SK-N-SH (cell line): ENCODE measurements around the gene AMFR. TPM values are rescaled to one million over a fixed set of nuclear protein-coding genes. Genes with fewer than 3 reads are reported as not detected.

Experiments used
- CTCF ChIA-PET: fragments of 300-600, 350-600 bp; formaldehyde crosslinking; extraction: SDS; loops from one replicate; lab custom pipeline; 2021; lab: Yijun Ruan, JAX
- POLR2A ChIA-PET: fragments of 350-600 bp; sonication (Branson Sonifier 250); formaldehyde crosslinking; extraction: SDS; loops from one replicate; lab custom pipeline; 2020; ENCODE audit warnings: antibody characterized with exemption, inconsistent platforms; lab: Yijun Ruan, JAX
- DNase-seq: peaks from one replicate; pipeline ENCODE4 v3.0.0; 2012
- H2AFZ ChIP-seq: fragments of 200-600 bp; sonication (generic); 2 replicates; pipeline ENCODE4 v1.8.1; 2016; ENCODE audit warnings: antibody characterized with exemption, mild to moderate bottlenecking, low read depth
- H3F3A ChIP-seq: fragments of 200-600 bp; sonication (generic); replicated peaks from 2 replicates; pipeline ENCODE3; 2016; ENCODE audit warnings: antibody characterized with exemption, mild to moderate bottlenecking; ENCODE audit not compliant: insufficient read depth
- H3K27ac ChIP-seq, 2 experiments: fragments of 200-500 bp in 1 of 2; fragments of 200-600 bp in 1 of 2; sonication (Bioruptor generic) in 1 of 2; sonication (generic), shearing (Covaris generic) in 1 of 2; 2 replicates each; pipeline versions ENCODE4 v1.5.1 to v1.6.1; 2014 to 2016; ENCODE audit warnings: low read depth in 2 of 2, inconsistent platforms in 1 of 2, low read length in 1 of 2, mild to moderate bottlenecking in 1 of 2, mixed read lengths in 1 of 2
- H3K27me3 ChIP-seq: fragments of 200-600 bp; sonication (generic), shearing (Covaris generic); 2 replicates; pipeline ENCODE4 v1.6.1; 2016; ENCODE audit warnings: mixed run types; ENCODE audit not compliant: insufficient read depth
- H3K36me3 ChIP-seq, 2 experiments: fragments of 200-500 bp in 1 of 2; fragments of 200-600 bp in 1 of 2; sonication (Bioruptor generic) in 1 of 2; sonication (generic) in 1 of 2; replicated peaks in 1 of 2; 2 replicates each; pipeline versions ENCODE3 to v1.5.1; 2014 to 2016; ENCODE audit warnings: low read length in 1 of 2, mild to moderate bottlenecking in 1 of 2; ENCODE audit not compliant: insufficient read depth in 2 of 2, control insufficient read depth in 1 of 2
- H3K4me1 ChIP-seq, 2 experiments: fragments of 200-500 bp in 1 of 2; fragments of 200-600 bp in 1 of 2; sonication (Bioruptor generic) in 1 of 2; sonication (generic), shearing (Covaris generic) in 1 of 2; 2 replicates each; pipeline versions ENCODE4 v1.5.1 to v1.6.1; 2014 to 2016; ENCODE audit warnings: low read depth in 1 of 2, low read length in 1 of 2, mixed run types in 1 of 2; ENCODE audit not compliant: insufficient read depth in 2 of 2, control insufficient read depth in 1 of 2
- H3K4me2 ChIP-seq: fragments of 200-600 bp; sonication (generic), shearing (Covaris generic); 2 replicates; pipeline ENCODE4 v1.6.1; 2017; ENCODE audit warnings: mixed run types
- H3K4me3 ChIP-seq, 2 experiments: fragments of 200-500 bp in 1 of 2; fragments of 200-600 bp in 1 of 2; sonication (Bioruptor generic) in 1 of 2; sonication (generic), shearing (Covaris generic) in 1 of 2; 2 replicates each; pipeline versions ENCODE4 v1.5.1 to v1.8.1; 2014 to 2016; ENCODE audit warnings: low read depth in 2 of 2, inconsistent platforms in 1 of 2, low read length in 1 of 2, mild to moderate bottlenecking in 1 of 2, mixed read lengths in 1 of 2, moderate library complexity in 1 of 2
- H3K79me2 ChIP-seq: fragments of 200-600 bp; sonication (generic); 2 replicates; pipeline ENCODE4 v1.8.1; 2017; ENCODE audit warnings: mild to moderate bottlenecking; ENCODE audit not compliant: insufficient read depth
- H3K9ac ChIP-seq: fragments of 200-600 bp; sonication (generic); 2 replicates; pipeline ENCODE4 v1.6.1; 2017; ENCODE audit warnings: mixed run types
- H3K9me2 ChIP-seq: fragments of 200-600 bp; sonication (generic); 2 replicates; pipeline ENCODE4 v1.6.1; 2017; ENCODE audit warnings: mixed run types
- H3K9me3 ChIP-seq: fragments of 200-600 bp; sonication (generic); 2 replicates; pipeline ENCODE4 v1.6.1; 2017; ENCODE audit warnings: mixed run types, mild to moderate bottlenecking, moderate library complexity
- H4K20me1 ChIP-seq: fragments of 200-600 bp; sonication (generic); 2 replicates; pipeline ENCODE4 v1.6.1; 2017; ENCODE audit warnings: mild to moderate bottlenecking, mixed run types; ENCODE audit not compliant: insufficient read depth
- ELF1 ChIP-seq: IDR thresholded peaks from 2 replicates; pipeline ENCODE4 v1.4.0; 2012
- EP300 ChIP-seq, 2 experiments: IDR thresholded peaks; 2 replicates each; pipeline versions ENCODE4 v1.4.0 to v1.6.1; 2012; ENCODE audit warnings: borderline replicate concordance in 1 of 2, low read depth in 1 of 2, low read length in 1 of 2
- EZH2phosphoT487 ChIP-seq: fragments of 200-600 bp; sonication (generic); IDR thresholded peaks from 2 replicates; pipeline ENCODE4 v1.6.1; 2017; ENCODE audit warnings: low read depth, mixed run types, mild to moderate bottlenecking, antibody characterized with exemption, moderate library complexity, borderline replicate concordance
- FOXJ3 ChIP-seq: sonication (generic); formaldehyde crosslinking; IDR thresholded peaks from 2 replicates; pipeline ENCODE4 v1.5.1; 2020; ENCODE audit warnings: mild to moderate bottlenecking, missing genetic modification reagents
- FOXM1 ChIP-seq: IDR thresholded peaks from 2 replicates; pipeline ENCODE4 v1.4.0; 2012; ENCODE audit warnings: low read depth, mild to moderate bottlenecking
- GATA2 ChIP-seq: sonication (generic); formaldehyde crosslinking; IDR thresholded peaks from 2 replicates; pipeline ENCODE4 v1.5.0; 2020; ENCODE audit warnings: mild to moderate bottlenecking, missing genetic modification reagents
- IRF3 ChIP-seq: fragments of 150-350 bp; IDR thresholded peaks from 2 replicates; pipeline ENCODE4 v1.6.1; 2016; ENCODE audit warnings: mild to moderate bottlenecking, low read depth, low read length
- MEF2A ChIP-seq: IDR thresholded peaks from 2 replicates; pipeline ENCODE4 v1.4.0; 2012; ENCODE audit warnings: low read depth, borderline replicate concordance
- MXI1 ChIP-seq: IDR thresholded peaks from 2 replicates; pipeline ENCODE4 v1.6.1; 2012; ENCODE audit warnings: mild to moderate bottlenecking, low read depth, low read length, improper control_type of control experiment
- NFIC ChIP-seq: IDR thresholded peaks from 2 replicates; pipeline ENCODE4 v1.4.0; 2012; ENCODE audit warnings: borderline replicate concordance
- NRF1 ChIP-seq: IDR thresholded peaks from 2 replicates; pipeline ENCODE4 v1.6.1; 2012; ENCODE audit warnings: low read depth, mild to moderate bottlenecking, low read length
- POLR2AphosphoS5 ChIP-seq: IDR thresholded peaks from 2 replicates; pipeline ENCODE4 v1.6.1; 2012; ENCODE audit warnings: low read depth, low read length
- RAD21 ChIP-seq: IDR thresholded peaks from 2 replicates; pipeline ENCODE4 v1.6.1; 2012; ENCODE audit warnings: mild to moderate bottlenecking, low read length
- RCOR1 ChIP-seq: fragments of 150-350 bp; IDR thresholded peaks from 2 replicates; pipeline ENCODE4 v1.6.1; 2017; ENCODE audit warnings: antibody characterized with exemption, low read length
- RFX5 ChIP-seq: IDR thresholded peaks from 2 replicates; pipeline ENCODE4 v1.6.1; 2012; ENCODE audit warnings: mild to moderate bottlenecking, improper control_type of control experiment, low read length
- SIN3A ChIP-seq: IDR thresholded peaks from 2 replicates; pipeline ENCODE4 v1.6.1; 2012; ENCODE audit warnings: low read depth, mild to moderate bottlenecking, low read length, moderate library complexity, borderline replicate concordance
- TCF12 ChIP-seq: IDR thresholded peaks from 2 replicates; pipeline ENCODE4 v1.4.0; 2012
- ZBTB33 ChIP-seq: IDR thresholded peaks from 2 replicates; pipeline ENCODE4 v1.4.0; 2012; ENCODE audit warnings: low read depth, borderline replicate concordance
- WGBS: methylation state at CpG from one replicate; pipeline ENCODE4 v1.1.6; 2017; ENCODE audit warnings: low lambda C conversion rate; 5-methylcytosine and 5-hydroxymethylcytosine counted together
- polyA plus RNA-seq, 3 experiments: library from polyadenylated mRNA; depleted of rRNA; stranded (reverse); fragments of >200 nt; gene quantifications; 2 replicates each; pipeline ENCODE4 v1.2.3, GENCODE V29; 2012
- TF ChIP-seq, protein P1 (sequence below): IDR thresholded peaks from 2 replicates; pipeline ENCODE4 v1.4.0; 2012; ENCODE audit warnings: low read depth, borderline replicate concordance
- TF ChIP-seq, protein P2 (sequence below): IDR thresholded peaks from 2 replicates; pipeline ENCODE4 v1.4.0; 2012; ENCODE audit warnings: low read depth
- TF ChIP-seq, protein P3 (sequence below): fragments of 150-350 bp; IDR thresholded peaks from 2 replicates; pipeline ENCODE4 v1.6.1; 2017; ENCODE audit warnings: antibody characterized with exemption, low read length, low read depth, borderline replicate concordance

AMFR gene
- polyA plus RNA-seq, 1 of the 3 experiments (the other 2 are of a cell fraction): 65.3 TPM

DNA sequence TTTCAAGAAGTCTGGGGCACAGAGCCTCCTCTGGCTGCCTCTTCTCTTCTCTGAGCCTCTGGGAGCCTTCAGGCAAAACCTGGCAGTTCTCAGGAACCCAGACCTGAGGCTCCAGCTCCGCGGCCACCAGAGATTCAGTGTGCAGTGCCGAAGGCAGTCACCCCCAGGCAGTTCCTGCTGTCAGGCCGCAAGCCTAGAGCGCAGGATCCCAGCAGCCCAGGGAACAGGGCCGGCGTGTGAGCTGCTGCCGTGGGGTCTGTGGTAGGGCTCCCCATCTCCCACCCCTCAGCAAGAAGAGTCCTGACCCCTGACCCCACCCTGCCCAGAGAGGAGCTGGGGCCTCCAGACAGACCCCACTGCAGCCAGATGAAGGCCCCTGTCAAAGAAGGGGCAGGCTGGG lies 78.2 kb downstream of the AMFR start:
- Histone ChIP-seq H3K79me2 (no peaks in the 10 kb centered on the region), H3K9ac (no peak overlapping the region), H3K27ac (no peak overlapping the region), H3K9me2 (no peaks in the 10 kb centered on the region), H3K27me3 (no peaks in the 10 kb centered on the region), H3K9me3 (no peaks in the 10 kb centered on the region), H3K4me2 (no peak overlapping the region), H3K4me1 (peaks cover 0 to 19% of the 10 kb centered on the region in 2 experiments; a peak in 1 of 4 replicates), H4K20me1 (no peaks in the 10 kb centered on the region), H3K36me3 (no peaks in the 10 kb centered on the region), H3F3A (no peaks in the 10 kb centered on the region), H3K4me3 (no peak overlapping the region), H2AFZ (no peak overlapping the region)
- no CpG with 5 or more reads among the region's 8 CpGs for WGBS
- no peak for DNase-seq
- POLR2A ChIA-PET: no interaction called here
- CTCF ChIA-PET: interaction anchor here (1.2 to 2.1 kb wide), 3 partner anchors 9 to 403 kb away, joined by 4 to 15 read pairs (median 4); no protein-coding TSS in a partner anchor
- no peak for TF ChIP-seq RCOR1
- TF ChIP-seq IRF3: no peak
- TF ChIP-seq, protein P1, sequence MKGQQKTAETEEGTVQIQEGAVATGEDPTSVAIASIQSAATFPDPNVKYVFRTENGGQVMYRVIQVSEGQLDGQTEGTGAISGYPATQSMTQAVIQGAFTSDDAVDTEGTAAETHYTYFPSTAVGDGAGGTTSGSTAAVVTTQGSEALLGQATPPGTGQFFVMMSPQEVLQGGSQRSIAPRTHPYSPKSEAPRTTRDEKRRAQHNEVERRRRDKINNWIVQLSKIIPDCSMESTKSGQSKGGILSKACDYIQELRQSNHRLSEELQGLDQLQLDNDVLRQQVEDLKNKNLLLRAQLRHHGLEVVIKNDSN: no peak
- no peak for TF ChIP-seq ELF1
- TF ChIP-seq GATA2 (CRISPR knock-in tag): no peak
- TF ChIP-seq MXI1: no peak
- no peak for TF ChIP-seq FOXJ3 (CRISPR knock-in tag)
- no peak for TF ChIP-seq FOXM1
- no peak for TF ChIP-seq RAD21

GRCh38 chr16:56346131-56346890 lies 79.0 kb downstream of the AMFR start:
- H3K4me2 ChIP-seq: no peak overlapping the region
- no peaks in the 10 kb centered on the region for H3K79me2 ChIP-seq
- H3K4me3 ChIP-seq: no peak overlapping the region
- no peak overlapping the region for H3K9ac ChIP-seq
- H2AFZ ChIP-seq: no peak overlapping the region
- no peaks in the 10 kb centered on the region for H3K36me3 ChIP-seq
- DNase-seq: no peak
- peaks cover 0 to 28% of the 10 kb centered on the region in 2 experiments; a peak in 1 of 4 replicates for H3K4me1 ChIP-seq
- ChIA-PET POLR2A (no interaction called here), CTCF (interaction anchor here (1.2 to 2.1 kb wide), 3 partner anchors 10 to 402 kb away, joined by 4 to 15 read pairs (median 4); no protein-coding TSS in a partner anchor)
- WGBS: 79% methylated on average over 12 of the region's 15 CpGs
- H3K9me3 ChIP-seq: no peaks in the 10 kb centered on the region
- no peaks in the 10 kb centered on the region for H4K20me1 ChIP-seq
- H3F3A ChIP-seq: no peaks in the 10 kb centered on the region
- no peaks in the 10 kb centered on the region for H3K27me3 ChIP-seq
- H3K27ac ChIP-seq: no peak overlapping the region
- H3K9me2 ChIP-seq: no peaks in the 10 kb centered on the region
- no peak for TF ChIP-seq ZBTB33
- TF ChIP-seq FOXJ3 (CRISPR knock-in tag): no peak
- TF ChIP-seq, protein P2, sequence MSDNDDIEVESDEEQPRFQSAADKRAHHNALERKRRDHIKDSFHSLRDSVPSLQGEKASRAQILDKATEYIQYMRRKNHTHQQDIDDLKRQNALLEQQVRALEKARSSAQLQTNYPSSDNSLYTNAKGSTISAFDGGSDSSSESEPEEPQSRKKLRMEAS: no peak
- TF ChIP-seq TCF12: no peak
- TF ChIP-seq EP300 (IDR thresholded peaks at IDR 0.05; ENCODE audit: borderline replicate concordance in 1 of 2, low read depth in 1 of 2, low read length in 1 of 2): no peak
- TF ChIP-seq ELF1: no peak
- no peak for TF ChIP-seq MEF2A
- TF ChIP-seq NFIC: no peak
- TF ChIP-seq NRF1: no peak
- TF ChIP-seq, protein P3, sequence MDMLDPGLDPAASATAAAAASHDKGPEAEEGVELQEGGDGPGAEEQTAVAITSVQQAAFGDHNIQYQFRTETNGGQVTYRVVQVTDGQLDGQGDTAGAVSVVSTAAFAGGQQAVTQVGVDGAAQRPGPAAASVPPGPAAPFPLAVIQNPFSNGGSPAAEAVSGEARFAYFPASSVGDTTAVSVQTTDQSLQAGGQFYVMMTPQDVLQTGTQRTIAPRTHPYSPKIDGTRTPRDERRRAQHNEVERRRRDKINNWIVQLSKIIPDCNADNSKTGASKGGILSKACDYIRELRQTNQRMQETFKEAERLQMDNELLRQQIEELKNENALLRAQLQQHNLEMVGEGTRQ: no peak
- no peak for TF ChIP-seq MXI1
- no peak for TF ChIP-seq SIN3A
- TF ChIP-seq POLR2AphosphoS5: no peak
- no peak for TF ChIP-seq EZH2phosphoT487
- TF ChIP-seq RFX5: no peak
